ENCODE data around the gene IFNAR2.

- TF ChIP-seq EZH2 (optimal IDR thresholded peaks at IDR 0.05; ENCODE audit: low read depth, low read length) (no peak), CTCF (IDR thresholded peaks at IDR 0.05; ENCODE audit: low read length) (no peak)
These were observed 15.7 kb upstream of the IFNAR2 start for GRCh38 chr21:33214056-33214455.

Measured in MM.1S (cell line).